GM12878 (cell line): ENCODE data around the gene YWHAG. TPM values are rescaled to one million over a fixed set of nuclear protein-coding genes. Genes with fewer than 3 reads are reported as not detected.

Experiments
- ATAC-seq: fragments of 200-7000 bp; cut with Tn5 transposase; 3 replicates; pipeline ENCODE4 v1.9.1; 2020; ENCODE audit warnings: mild to moderate bottlenecking, moderate library complexity
- BruUV-seq: library from RNA; stranded (reverse); fragments of 400-500 nt; replicated peaks from 2 replicates; lab custom pipeline; 2021; lab: Mats Ljungman, UMichigan
- CTCF ChIA-PET: fragments of 300-600 bp; sonication (Branson Sonifier 250); formaldehyde crosslinking; extraction: SDS; loops from one replicate; lab custom pipeline; 2021; ENCODE audit warnings: inconsistent platforms; lab: Yijun Ruan, JAX
- POLR2A ChIA-PET: fragments of 350-600 bp; formaldehyde crosslinking; extraction: SDS; loops from one replicate; lab custom pipeline; 2021; ENCODE audit warnings: inconsistent platforms; lab: Charles Lee
- RAD21 ChIA-PET: fragments of 300-600 bp; sonication (Branson Sonifier 250); formaldehyde crosslinking; loops from one replicate; lab custom pipeline; 2023; ENCODE audit warnings: antibody characterized with exemption; ENCODE audit not compliant: unreplicated experiment; lab: Charles Lee
- SMC1A ChIA-PET: fragments of 300-600 bp; sonication (Branson Sonifier 250); formaldehyde crosslinking; loops from one replicate; lab custom pipeline; 2023; ENCODE audit not compliant: unreplicated experiment, uncharacterized antibody; lab: Charles Lee
- DNase-seq: peaks from one replicate; pipeline ENCODE4 v3.0.0-alpha.2; 2011; ENCODE audit warnings: low read depth, low spot score
- FAIRE-seq: peaks from 3 replicates; lab custom pipeline; 2011; peaks lifted over from hg19 to GRCh38; lab: Jason Lieb, UNC
- H2AFZ ChIP-seq: 2 replicates; pipeline ENCODE4 v1.6.0; 2011; ENCODE audit warnings: low read depth, low read length, control low read depth; ENCODE audit not compliant: control insufficient read depth
- H3K27ac ChIP-seq: 2 replicates; pipeline ENCODE4 v1.5.1; 2011; ENCODE audit warnings: control low read depth; ENCODE audit not compliant: control insufficient read depth, insufficient read depth
- H3K27me3 ChIP-seq, 2 experiments: replicated peaks in 1 of 2; 2 replicates each; pipeline versions ENCODE4 v1.6.0 to v1.6.1; 2011; ENCODE audit warnings: low read length in 1 of 2; ENCODE audit not compliant: control insufficient read depth in 2 of 2, insufficient read depth in 2 of 2
- H3K36me3 ChIP-seq, 2 experiments: 2 replicates each; pipeline ENCODE4 v1.5.1; 2011; ENCODE audit warnings: low read length in 1 of 2; ENCODE audit not compliant: control insufficient read depth in 2 of 2, insufficient read depth in 2 of 2
- H3K4me1 ChIP-seq: 2 replicates; pipeline ENCODE4 v1.6.1; 2011; ENCODE audit warnings: mild to moderate bottlenecking, low read length, moderate library complexity, mixed read lengths; ENCODE audit not compliant: control insufficient read depth, insufficient read depth
- H3K4me2 ChIP-seq: 2 replicates; pipeline ENCODE4 v1.6.0; 2011; ENCODE audit warnings: control low read depth; ENCODE audit not compliant: control insufficient read depth, insufficient read depth
- H3K4me3 ChIP-seq: fragments of 200-600 bp; sonication (generic); 2 replicates; pipeline ENCODE4 v1.5.1; 2016
- H3K79me2 ChIP-seq: 2 replicates; pipeline ENCODE4 v1.6.0; 2011; ENCODE audit warnings: low read length; ENCODE audit not compliant: control insufficient read depth, insufficient read depth
- H3K9ac ChIP-seq: 2 replicates; pipeline ENCODE4 v1.8.0; 2011; ENCODE audit warnings: low read length, control low read depth, mixed read lengths; ENCODE audit not compliant: control insufficient read depth, insufficient read depth
- H3K9me3 ChIP-seq: replicated peaks from 3 replicates; pipeline ENCODE4 v1.5.1; 2011; ENCODE audit warnings: mild to moderate bottlenecking, low read length; ENCODE audit not compliant: control insufficient read depth, insufficient read depth
- H4K20me1 ChIP-seq: 2 replicates; pipeline ENCODE4 v1.6.0; 2011; ENCODE audit not compliant: control insufficient read depth, insufficient read depth
- BACH1 ChIP-seq: fragments of 450-650 bp; IDR thresholded peaks from 2 replicates; pipeline ENCODE4 v1.6.1; 2017; ENCODE audit warnings: mild to moderate bottlenecking, borderline replicate concordance
- CREB1 ChIP-seq: IDR thresholded peaks from 2 replicates; pipeline ENCODE4 v1.6.1; 2012; ENCODE audit warnings: low read depth, mild to moderate bottlenecking, inconsistent platforms
- CUX1 ChIP-seq: IDR thresholded peaks from 2 replicates; pipeline ENCODE4 v1.6.1; 2012; ENCODE audit warnings: improper control_type of control experiment, low read depth, low read length; ENCODE audit not compliant: insufficient replicate concordance
- RBBP5 ChIP-seq: fragments of 200-600 bp; sonication (generic); conservative IDR thresholded peaks from 2 replicates; pipeline ENCODE4 v1.6.1; 2016
- RFX5 ChIP-seq: IDR thresholded peaks from 2 replicates; pipeline ENCODE4 v1.6.1; 2011; ENCODE audit warnings: low read depth, low read length, improper control_type of control experiment
- SIX5 ChIP-seq: IDR thresholded peaks from 2 replicates; pipeline ENCODE4 v1.6.1; 2011; ENCODE audit warnings: mild to moderate bottlenecking, low read depth, low read length, moderate library complexity; ENCODE audit not compliant: severe bottlenecking
- ZNF687 ChIP-seq: fragments of 450-650 bp; IDR thresholded peaks from 2 replicates; pipeline ENCODE4 v1.6.1; 2017; ENCODE audit warnings: mild to moderate bottlenecking, moderate library complexity
- WGBS: methylation state at CpG from one replicate; pipeline ENCODE4 v1.1.6; 2016; ENCODE audit warnings: low lambda C conversion rate; ENCODE audit not compliant: insufficient replicate concordance, insufficient coverage; ENCODE audit errors: missing lambda C conversion rate; 5-methylcytosine and 5-hydroxymethylcytosine counted together
- in situ Hi-C: fragments of 300-500 bp; cut with MboI; formaldehyde crosslinking; loops from 9 replicates; pipeline ENCODE4 v1.14.3; 2018; ENCODE audit warnings: mixed read lengths
- intact Hi-C: fragments of 100-400 bp; cut with micrococcal nuclease; formaldehyde crosslinking; loops from one replicate; pipeline ENCODE4 v1.14.2; 2022; ENCODE audit not compliant: unreplicated experiment
- polyA plus RNA-seq, 11 experiments: library from polyadenylated mRNA; depleted of rRNA in 4 of 11; unstranded in 6 of 11; stranded (reverse) in 5 of 11; fragments of >200 nt; fragmentation: Nextera tagmentation in 4 of 11; fragmentation: Illumina TruSeq in 1 of 11; extraction: Ambion mirVana in 4 of 11; extraction: Trizol in 1 of 11; gene quantifications; 1 replicate in 1 of 11; 2 replicates in 10 of 11; pipeline versions ENCODE4 v1.2.1 to v1.2.3, GENCODE V29; 2011 to 2016; ENCODE audit warnings: inconsistent platforms in 2 of 11, missing spikeins in 2 of 11, low read depth in 1 of 11
- total RNA-seq, 4 experiments: library from RNA; depleted of rRNA in 3 of 4; stranded (reverse); fragments of >200 nt in 3 of 4; fragmentation: Illumina TruSeq in 1 of 4; extraction: Trizol in 1 of 4; gene quantifications; 2 replicates each; pipeline versions ENCODE4 v1.2.1 to v1.2.3, GENCODE V29; 2013 to 2021
- TF ChIP-seq, protein P1 (sequence below): IDR thresholded peaks from 2 replicates; pipeline ENCODE4 v1.6.1; 2012; ENCODE audit warnings: low read depth, low read length, improper control_type of control experiment
- TF ChIP-seq, protein P2 (sequence below): fragments of 450-650 bp; IDR thresholded peaks from 2 replicates; pipeline ENCODE4 v1.6.1; 2018; ENCODE audit warnings: borderline replicate concordance, mild to moderate bottlenecking; ENCODE audit not compliant: partially characterized antibody

YWHAG gene
- total and polyA plus RNA-seq, 10 of the 15 experiments (the other 5 are each of a cell fraction or from before 2014, with no cell fraction given), result 20.2 to 157 (median 41.3) TPM

DNA sequence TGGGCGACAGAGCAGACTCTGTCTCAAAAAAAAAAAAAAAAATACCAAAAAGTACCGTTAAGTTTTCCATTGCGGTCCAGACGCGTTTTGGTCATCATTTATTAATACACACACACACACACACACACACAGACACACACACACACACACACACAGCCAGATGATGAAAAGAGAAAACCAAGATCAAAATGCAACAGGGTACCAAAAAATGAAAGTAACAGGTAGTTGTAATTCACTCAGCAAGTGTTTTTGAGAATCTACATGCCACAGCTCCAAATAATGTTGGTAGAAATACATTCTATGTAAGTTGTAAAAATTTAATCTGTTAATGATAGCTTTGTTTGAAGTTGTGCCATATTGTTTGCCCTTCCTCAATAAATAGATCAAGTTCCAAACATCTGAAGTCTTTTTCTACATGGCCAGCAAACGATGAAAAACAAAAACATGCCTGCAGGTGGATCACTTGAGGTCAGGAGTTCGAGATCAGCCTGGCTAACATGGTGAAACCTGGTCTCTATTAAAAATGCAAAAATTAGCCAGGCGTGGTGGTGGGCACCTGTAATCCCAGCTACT lies 9.4 kb downstream of the YWHAG start:
- ChIA-PET SMC1A (no interaction called here), RAD21 (interaction anchor here (0.7 kb wide), 1 partner anchor 352 kb away, joined by 3 read pairs; no protein-coding TSS in a partner anchor)
- Histone ChIP-seq H4K20me1 (peaks cover 11% of the 10 kb centered on the region), H3K4me1 (0 out of 2 replicates have a peak, but pooled peaks cover 3% of the 10 kb centered on the region), H2AFZ (no peak overlapping the region), H3K27ac (no peak overlapping the region)
- 73% methylated on average over 7 of the region's 8 CpGs for WGBS
- TF ChIP-seq RBBP5, result no peak
- no peak for TF ChIP-seq RFX5
- no peak for TF ChIP-seq CREB1
- TF ChIP-seq ZNF687, result no peak
- TF ChIP-seq, protein P1, sequence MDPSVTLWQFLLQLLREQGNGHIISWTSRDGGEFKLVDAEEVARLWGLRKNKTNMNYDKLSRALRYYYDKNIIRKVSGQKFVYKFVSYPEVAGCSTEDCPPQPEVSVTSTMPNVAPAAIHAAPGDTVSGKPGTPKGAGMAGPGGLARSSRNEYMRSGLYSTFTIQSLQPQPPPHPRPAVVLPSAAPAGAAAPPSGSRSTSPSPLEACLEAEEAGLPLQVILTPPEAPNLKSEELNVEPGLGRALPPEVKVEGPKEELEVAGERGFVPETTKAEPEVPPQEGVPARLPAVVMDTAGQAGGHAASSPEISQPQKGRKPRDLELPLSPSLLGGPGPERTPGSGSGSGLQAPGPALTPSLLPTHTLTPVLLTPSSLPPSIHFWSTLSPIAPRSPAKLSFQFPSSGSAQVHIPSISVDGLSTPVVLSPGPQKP, result no peak
- TF ChIP-seq CUX1, result no peak
- no peak for TF ChIP-seq SIX5
- no peak for TF ChIP-seq BACH1
- TF ChIP-seq, protein P2, sequence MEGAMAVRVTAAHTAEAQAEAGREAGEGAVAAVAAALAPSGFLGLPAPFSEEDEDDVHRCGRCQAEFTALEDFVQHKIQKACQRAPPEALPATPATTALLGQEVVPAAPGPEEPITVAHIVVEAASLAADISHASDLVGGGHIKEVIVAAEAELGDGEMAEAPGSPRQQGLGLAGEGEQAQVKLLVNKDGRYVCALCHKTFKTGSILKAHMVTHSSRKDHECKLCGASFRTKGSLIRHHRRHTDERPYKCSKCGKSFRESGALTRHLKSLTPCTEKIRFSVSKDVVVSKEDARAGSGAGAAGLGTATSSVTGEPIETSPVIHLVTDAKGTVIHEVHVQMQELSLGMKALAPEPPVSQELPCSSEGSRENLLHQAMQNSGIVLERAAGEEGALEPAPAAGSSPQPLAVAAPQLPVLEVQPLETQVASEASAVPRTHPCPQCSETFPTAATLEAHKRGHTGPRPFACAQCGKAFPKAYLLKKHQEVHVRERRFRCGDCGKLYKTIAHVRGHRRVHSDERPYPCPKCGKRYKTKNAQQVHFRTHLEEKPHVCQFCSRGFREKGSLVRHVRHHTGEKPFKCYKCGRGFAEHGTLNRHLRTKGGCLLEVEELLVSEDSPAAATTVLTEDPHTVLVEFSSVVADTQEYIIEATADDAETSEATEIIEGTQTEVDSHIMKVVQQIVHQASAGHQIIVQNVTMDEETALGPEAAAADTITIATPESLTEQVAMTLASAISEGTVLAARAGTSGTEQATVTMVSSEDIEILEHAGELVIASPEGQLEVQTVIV, result no peak
- TF ChIP-seq, all 136 proteins: peak for 0
- DNase-seq (no peak), ATAC-seq (no peak), FAIRE-seq (no peak)
- Histone ChIP-seq H3K27me3 (no peaks in the 10 kb centered on the region), H3K9ac (no peak overlapping the region), H3K79me2 (peaks cover 66% of the 10 kb centered on the region), H3K36me3 (peaks cover 20 to 36% of the 10 kb centered on the region in 2 experiments), H3K9me3 (no peaks in the 10 kb centered on the region; the same call in 2 of the 3 replicates), H3K4me2 (no peak overlapping the region), H3K4me3 (no peak overlapping the region)
- BruUV-seq, result no TSS peak
- ChIA-PET CTCF (interaction anchor here (0.7 to 1.0 kb wide), 2 partner anchors 9 to 24 kb away, joined by 3 to 4 read pairs; partner anchors contain the start of gene YWHAG), POLR2A (interaction anchor here (0.7 kb wide), 1 partner anchor 15 kb away, joined by 3 read pairs; no protein-coding TSS in a partner anchor)
- in situ Hi-C loops (no loop called here), intact Hi-C loops (no loop called here)
